GM12878 (cell line): ENCODE data around the gene LRRC3. TPM values are rescaled to one million over a fixed set of nuclear protein-coding genes. Genes with fewer than 3 reads are reported as not detected.

Experiments used
- FOXM1 ChIP-seq: IDR thresholded peaks from 2 replicates; pipeline ENCODE4 v1.6.1; 2012; ENCODE audit warnings: low read depth, mild to moderate bottlenecking, inconsistent platforms, low read length, moderate library complexity
- IRF3 ChIP-seq: fragments of 450-650 bp; IDR thresholded peaks from 2 replicates; pipeline ENCODE4 v1.6.1; 2014; ENCODE audit warnings: mild to moderate bottlenecking
- MTA2 ChIP-seq: fragments of 450-650 bp; IDR thresholded peaks from 2 replicates; pipeline ENCODE4 v1.6.1; 2016; ENCODE audit warnings: low read depth, mild to moderate bottlenecking, moderate library complexity
- NBN ChIP-seq: fragments of 450-650 bp; IDR thresholded peaks from 2 replicates; pipeline ENCODE4 v1.6.1; 2016
- PBX3 ChIP-seq: IDR thresholded peaks from 2 replicates; pipeline ENCODE4 v1.6.1; 2011; ENCODE audit warnings: mild to moderate bottlenecking, low read depth, low read length, moderate library complexity; ENCODE audit not compliant: insufficient replicate concordance
- SMAD5 ChIP-seq: IDR thresholded peaks from 2 replicates; pipeline ENCODE4 v1.6.1; 2016; ENCODE audit warnings: antibody characterized with exemption, low read depth
- polyA plus RNA-seq, 11 experiments: library from polyadenylated mRNA; depleted of rRNA in 4 of 11; unstranded in 6 of 11; stranded (reverse) in 5 of 11; fragments of >200 nt; fragmentation: Nextera tagmentation in 4 of 11; fragmentation: Illumina TruSeq in 1 of 11; extraction: Ambion mirVana in 4 of 11; extraction: Trizol in 1 of 11; gene quantifications; 1 replicate in 1 of 11; 2 replicates in 10 of 11; pipeline versions ENCODE4 v1.2.1 to v1.2.3, GENCODE V29; 2011 to 2016; ENCODE audit warnings: inconsistent platforms in 2 of 11, missing spikeins in 2 of 11, low read depth in 1 of 11
- total RNA-seq, 4 experiments: library from RNA; depleted of rRNA in 3 of 4; stranded (reverse); fragments of >200 nt in 3 of 4; fragmentation: Illumina TruSeq in 1 of 4; extraction: Trizol in 1 of 4; gene quantifications; 2 replicates each; pipeline versions ENCODE4 v1.2.1 to v1.2.3, GENCODE V29; 2013 to 2021
- TF ChIP-seq, protein P1 (sequence below): IDR thresholded peaks from 2 replicates; pipeline ENCODE4 v1.6.1; 2012; ENCODE audit warnings: low read depth, low read length, improper control_type of control experiment
- TF ChIP-seq, protein P2 (sequence below): fragments of 450-650 bp; IDR thresholded peaks from 2 replicates; pipeline ENCODE4 v1.6.1; 2016; ENCODE audit warnings: mild to moderate bottlenecking

The LRRC3 gene
- total and polyA plus RNA-seq, 10 of the 15 experiments (the other 5 are each of a cell fraction or from before 2014, with no cell fraction given): 0.02 to 0.31 (median 0.09) TPM; not detected in 1

- no peak for TF ChIP-seq IRF3
- TF ChIP-seq, protein P1, sequence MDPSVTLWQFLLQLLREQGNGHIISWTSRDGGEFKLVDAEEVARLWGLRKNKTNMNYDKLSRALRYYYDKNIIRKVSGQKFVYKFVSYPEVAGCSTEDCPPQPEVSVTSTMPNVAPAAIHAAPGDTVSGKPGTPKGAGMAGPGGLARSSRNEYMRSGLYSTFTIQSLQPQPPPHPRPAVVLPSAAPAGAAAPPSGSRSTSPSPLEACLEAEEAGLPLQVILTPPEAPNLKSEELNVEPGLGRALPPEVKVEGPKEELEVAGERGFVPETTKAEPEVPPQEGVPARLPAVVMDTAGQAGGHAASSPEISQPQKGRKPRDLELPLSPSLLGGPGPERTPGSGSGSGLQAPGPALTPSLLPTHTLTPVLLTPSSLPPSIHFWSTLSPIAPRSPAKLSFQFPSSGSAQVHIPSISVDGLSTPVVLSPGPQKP: no peak
- TF ChIP-seq NBN: no peak
- TF ChIP-seq, protein P2, sequence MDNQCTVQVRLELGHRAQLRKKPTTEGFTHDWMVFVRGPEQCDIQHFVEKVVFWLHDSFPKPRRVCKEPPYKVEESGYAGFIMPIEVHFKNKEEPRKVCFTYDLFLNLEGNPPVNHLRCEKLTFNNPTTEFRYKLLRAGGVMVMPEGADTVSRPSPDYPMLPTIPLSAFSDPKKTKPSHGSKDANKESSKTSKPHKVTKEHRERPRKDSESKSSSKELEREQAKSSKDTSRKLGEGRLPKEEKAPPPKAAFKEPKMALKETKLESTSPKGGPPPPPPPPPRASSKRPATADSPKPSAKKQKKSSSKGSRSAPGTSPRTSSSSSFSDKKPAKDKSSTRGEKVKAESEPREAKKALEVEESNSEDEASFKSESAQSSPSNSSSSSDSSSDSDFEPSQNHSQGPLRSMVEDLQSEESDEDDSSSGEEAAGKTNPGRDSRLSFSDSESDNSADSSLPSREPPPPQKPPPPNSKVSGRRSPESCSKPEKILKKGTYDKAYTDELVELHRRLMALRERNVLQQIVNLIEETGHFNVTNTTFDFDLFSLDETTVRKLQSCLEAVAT: no peak
- no peak for TF ChIP-seq SMAD5
- no peak for TF ChIP-seq FOXM1
- no peak for TF ChIP-seq MTA2
- no peak for TF ChIP-seq PBX3
- TF ChIP-seq, all 136 proteins: peak for 0
Measured at GRCh38 chr21:44461464-44462001, 6.2 kb downstream of the LRRC3 start (continued).
